Activated T-cell treated with anti-CD3 and anti-CD28 coated beads for 48 hours (primary cell): ENCODE data around the gene KLRB1.
"Not testable (repeated sequence)": the region's sequence is repeated elsewhere in the genome, so short reads cannot be mapped to it uniquely, and the experiment has no call there.

Source experiments
- DNase-seq: peaks from one replicate; pipeline ENCODE4 v3.0.0-alpha.2; 2020; ENCODE audit warnings: low read depth

The KLRB1 gene

GRCh38 chr12:9619411-9620179 is 11.9 kb upstream of the KLRB1 start:
- DNase-seq = no peak

- not testable (repeated sequence) for DNase-seq
These were observed 11.2 kb upstream of the KLRB1 start for GRCh38 chr12:9618906-9619305.

GRCh38 chr12:9617124-9617523 is 9.4 kb upstream of the KLRB1 start:
- DNase-seq = no peak

GRCh38 chr12:9615420-9616136 is 7.9 kb upstream of the KLRB1 start:
- DNase-seq = no peak

- DNase-seq = not testable (repeated sequence)
These were observed 2.9 kb upstream of the KLRB1 start for GRCh38 chr12:9610606-9611005.

GRCh38 chr12:9606736-9607372 is 862 bp downstream of the KLRB1 start:
- no peak for DNase-seq

GRCh38 chr12:9606247-9606646 is 1.5 kb downstream of the KLRB1 start:
- no peak for DNase-seq

- DNase-seq = no peak
These were observed 2.2 kb downstream of the KLRB1 start for GRCh38 chr12:9605483-9605882.

- DNase-seq = no peak
These were observed 3.4 kb downstream of the KLRB1 start for GRCh38 chr12:9604287-9604686.

GRCh38 chr12:9600426-9600825 is 7.3 kb downstream of the KLRB1 start:
- DNase-seq = not testable (repeated sequence)

GRCh38 chr12:9598363-9598762 is 9.4 kb downstream of the KLRB1 start:
- no peak for DNase-seq

GRCh38 chr12:9597365-9597764 is 10.4 kb downstream of the KLRB1 start:
- no peak for DNase-seq

GRCh38 chr12:9590441-9590840 is 17.3 kb downstream of the KLRB1 start:
- no peak for DNase-seq

- no peak for DNase-seq
These were observed 19.0 kb downstream of the KLRB1 start for GRCh38 chr12:9588749-9589148.

GRCh38 chr12:9587987-9588600 is 19.6 kb downstream of the KLRB1 start:
- DNase-seq = no peak

- not testable (repeated sequence) for DNase-seq
These were observed 30.0 kb downstream of the KLRB1 start for GRCh38 chr12:9577729-9578128.

GRCh38 chr12:9567151-9567550 is 40.6 kb downstream of the KLRB1 start:
- not testable (repeated sequence) for DNase-seq

GRCh38 chr12:9566113-9566512 is 41.6 kb downstream of the KLRB1 start:
- not testable (repeated sequence) for DNase-seq

- not testable (repeated sequence) for DNase-seq
These were observed 43.3 kb downstream of the KLRB1 start for GRCh38 chr12:9564418-9564817.

- DNase-seq = not testable (repeated sequence)
These were observed 44.8 kb downstream of the KLRB1 start for GRCh38 chr12:9562841-9563453.

GRCh38 chr12:9545489-9545888 is 62.2 kb downstream of the KLRB1 start:
- DNase-seq = not testable (repeated sequence)
